Measurements from ENCODE around the gene LOXHD1. TPM values are rescaled to one million over a fixed set of nuclear protein-coding genes. Genes with fewer than 3 reads are reported as not detected.

LOXHD1 gene
- total RNA-seq, 4 donors from 2014 or later: 0.62 TPM; not detected in 3

DNA sequence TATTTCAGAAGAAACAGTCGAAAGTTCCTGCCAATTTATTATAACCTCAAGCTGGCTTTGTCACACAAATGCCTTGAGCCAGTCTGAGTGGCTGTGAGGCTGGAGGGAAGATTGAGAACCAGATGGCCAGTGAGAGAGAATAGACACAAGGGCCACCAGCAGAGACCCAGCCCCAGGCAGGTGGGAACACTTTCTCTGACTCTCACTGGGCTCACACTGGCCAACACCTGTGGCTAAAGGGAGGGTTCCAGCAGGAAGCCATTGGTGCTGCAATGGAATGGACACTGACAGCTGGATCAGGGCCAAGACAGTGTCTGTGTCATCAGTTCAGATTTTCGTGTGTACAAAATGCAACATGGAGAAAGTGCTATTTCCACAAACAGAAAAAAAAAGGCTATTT lies 29.9 kb downstream of the LOXHD1 start:
- H3K27ac ChIP-seq: no peak overlapping the region
- H3K27me3 ChIP-seq: no peaks in the 10 kb centered on the region
- TF ChIP-seq, protein P1, sequence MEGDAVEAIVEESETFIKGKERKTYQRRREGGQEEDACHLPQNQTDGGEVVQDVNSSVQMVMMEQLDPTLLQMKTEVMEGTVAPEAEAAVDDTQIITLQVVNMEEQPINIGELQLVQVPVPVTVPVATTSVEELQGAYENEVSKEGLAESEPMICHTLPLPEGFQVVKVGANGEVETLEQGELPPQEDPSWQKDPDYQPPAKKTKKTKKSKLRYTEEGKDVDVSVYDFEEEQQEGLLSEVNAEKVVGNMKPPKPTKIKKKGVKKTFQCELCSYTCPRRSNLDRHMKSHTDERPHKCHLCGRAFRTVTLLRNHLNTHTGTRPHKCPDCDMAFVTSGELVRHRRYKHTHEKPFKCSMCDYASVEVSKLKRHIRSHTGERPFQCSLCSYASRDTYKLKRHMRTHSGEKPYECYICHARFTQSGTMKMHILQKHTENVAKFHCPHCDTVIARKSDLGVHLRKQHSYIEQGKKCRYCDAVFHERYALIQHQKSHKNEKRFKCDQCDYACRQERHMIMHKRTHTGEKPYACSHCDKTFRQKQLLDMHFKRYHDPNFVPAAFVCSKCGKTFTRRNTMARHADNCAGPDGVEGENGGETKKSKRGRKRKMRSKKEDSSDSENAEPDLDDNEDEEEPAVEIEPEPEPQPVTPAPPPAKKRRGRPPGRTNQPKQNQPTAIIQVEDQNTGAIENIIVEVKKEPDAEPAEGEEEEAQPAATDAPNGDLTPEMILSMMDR (IDR thresholded peaks at IDR 0.05): no peak
- TF ChIP-seq POLR2A (IDR thresholded peaks at IDR 0.05): no peak
- no peaks in the 10 kb centered on the region for H3K36me3 ChIP-seq
- H3K4me1 ChIP-seq: no peaks in the 10 kb centered on the region
- intact Hi-C loops (cut with DNase I; ENCODE audit: low total_unique reads): no loop called here
- no peak for DNase-seq
- no peaks in the 10 kb centered on the region for H3K9me3 ChIP-seq
- H3K4me3 ChIP-seq: no peak overlapping the region

GRCh38 chr18:46625069-46625468 lies 32.0 kb downstream of the LOXHD1 start:
- H3K27me3 ChIP-seq: no peaks in the 10 kb centered on the region
- no peaks in the 10 kb centered on the region for H3K36me3 ChIP-seq
- no peaks in the 10 kb centered on the region for H3K4me1 ChIP-seq
- no peak overlapping the region for H3K27ac ChIP-seq
- TF ChIP-seq POLR2A (IDR thresholded peaks at IDR 0.05): no peak
- TF ChIP-seq, protein P1 (IDR thresholded peaks at IDR 0.05): no peak
- intact Hi-C loops (cut with DNase I; ENCODE audit: low total_unique reads): no loop called here
- no peaks in the 10 kb centered on the region for H3K9me3 ChIP-seq
- H3K4me3 ChIP-seq: no peak overlapping the region
- DNase-seq: no peak

GRCh38 chr18:46624127-46624526 lies 32.9 kb downstream of the LOXHD1 start:
- intact Hi-C loops (cut with DNase I; ENCODE audit: low total_unique reads): no loop called here
- H3K27ac ChIP-seq: no peak overlapping the region
- H3K9me3 ChIP-seq: no peaks in the 10 kb centered on the region
- DNase-seq: no peak
- H3K4me1 ChIP-seq: no peaks in the 10 kb centered on the region
- H3K36me3 ChIP-seq: no peaks in the 10 kb centered on the region
- H3K27me3 ChIP-seq: no peaks in the 10 kb centered on the region
- TF ChIP-seq POLR2A (IDR thresholded peaks at IDR 0.05): no peak
- TF ChIP-seq, protein P1 (IDR thresholded peaks at IDR 0.05): no peak
- H3K4me3 ChIP-seq: no peak overlapping the region

GRCh38 chr18:46623541-46623940 lies 33.5 kb downstream of the LOXHD1 start:
- Histone ChIP-seq H3K27ac (no peak overlapping the region), H3K4me3 (no peak overlapping the region), H3K9me3 (no peaks in the 10 kb centered on the region), H3K4me1 (no peaks in the 10 kb centered on the region), H3K36me3 (no peaks in the 10 kb centered on the region), H3K27me3 (no peaks in the 10 kb centered on the region)
- no peak for DNase-seq
- TF ChIP-seq, protein P1 (IDR thresholded peaks at IDR 0.05): no peak
- TF ChIP-seq POLR2A (IDR thresholded peaks at IDR 0.05): no peak
- intact Hi-C loops (cut with DNase I; ENCODE audit: low total_unique reads): no loop called here

- Histone ChIP-seq H3K9me3 (no peaks in the 10 kb centered on the region), H3K27ac (no peak overlapping the region), H3K36me3 (no peaks in the 10 kb centered on the region), H3K27me3 (no peaks in the 10 kb centered on the region), H3K4me3 (no peak overlapping the region), H3K4me1 (no peaks in the 10 kb centered on the region)
- TF ChIP-seq POLR2A (IDR thresholded peaks at IDR 0.05): no peak
- TF ChIP-seq, protein P1 (IDR thresholded peaks at IDR 0.05): no peak
- intact Hi-C loops (cut with DNase I; ENCODE audit: low total_unique reads): no loop called here
- DNase-seq: no peak
Observed at GRCh38 chr18:46622999-46623398, 34.0 kb downstream of the LOXHD1 start.

Measured in uterus (tissue), 4 donors.